ENCODE measurements around the gene TMEM167A. TPM values are rescaled to one million over a fixed set of nuclear protein-coding genes. Genes with fewer than 3 reads are reported as not detected.
A peak's percentile ranks its signal among the peaks of the same experiment; 100 is the strongest.

The TMEM167A gene
- total RNA-seq, 1 experiment from 2014 or later, result 144 TPM

- no peaks in the 10 kb centered on the region for H3K27me3 ChIP-seq (replicated peaks)
- no peaks in the 10 kb centered on the region for H3K9me3 ChIP-seq (replicated peaks)
- H3K4me1 ChIP-seq (replicated peaks), result peaks cover 22% of the 10 kb centered on the region
- no peak overlapping the region for H3K4me3 ChIP-seq
- H3K27ac ChIP-seq, result no peak overlapping the region
- H3K36me3 ChIP-seq, result no peaks in the 10 kb centered on the region
- DNase-seq (ENCODE audit: low read depth in 1 of 2, low spot score in 2 of 2), result no peak
Observed at GRCh38 chr5:83099001-83099400, 21.8 kb upstream of the TMEM167A start.

- no peak overlapping the region for H3K27ac ChIP-seq
Observed at GRCh38 chr5:83097689-83098231, 20.6 kb upstream of the TMEM167A start.

DNA sequence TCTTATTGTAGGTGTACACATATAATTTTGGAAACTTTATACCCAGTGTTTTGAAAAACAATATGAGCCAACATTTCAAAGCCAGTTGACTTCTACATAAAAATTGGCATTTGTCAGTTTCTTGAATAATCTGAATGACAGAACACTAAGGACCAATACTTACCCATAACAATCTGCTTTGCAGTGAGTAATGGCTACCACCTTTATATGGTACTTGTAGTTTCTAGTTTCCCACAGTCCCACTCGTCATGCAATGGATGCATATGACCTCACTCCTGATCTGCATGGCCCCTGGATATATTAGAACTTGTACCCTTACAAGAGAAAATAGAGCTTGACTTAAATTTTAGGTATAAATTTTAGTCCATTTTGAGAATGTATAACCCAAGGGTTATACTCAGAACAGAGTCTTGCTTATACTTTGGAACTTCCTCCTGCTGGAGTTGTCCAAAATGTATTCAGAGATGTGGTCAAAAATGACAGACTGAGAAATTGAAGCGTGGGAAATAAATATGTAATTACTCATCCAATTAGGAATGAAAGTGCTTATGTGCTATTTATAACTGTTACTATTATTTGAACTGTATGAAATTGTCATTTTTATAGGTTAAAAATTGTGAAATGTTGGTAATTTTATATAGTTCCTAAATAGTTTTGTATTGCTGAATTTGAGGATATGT, 19.6 kb upstream of the TMEM167A start:
- Histone ChIP-seq H3K4me1 (replicated peaks) (peaks cover 22% of the 10 kb centered on the region), H3K27me3 (replicated peaks) (no peaks in the 10 kb centered on the region), H3K27ac (no peak overlapping the region), H3K4me3 (no peak overlapping the region), H3K9me3 (replicated peaks) (peaks cover 5% of the 10 kb centered on the region; the same call in 1 of the 2 replicates), H3K36me3 (no peaks in the 10 kb centered on the region)
- no peak for DNase-seq (ENCODE audit: low read depth in 1 of 2, low spot score in 2 of 2)

More at GRCh38 chr5:83097689-83098231, 20.6 kb upstream of the TMEM167A start:
- peaks cover 22% of the 10 kb centered on the region for H3K4me1 ChIP-seq (replicated peaks)
- H3K36me3 ChIP-seq, result no peaks in the 10 kb centered on the region
- no peak overlapping the region for H3K4me3 ChIP-seq
- H3K27me3 ChIP-seq (replicated peaks), result no peaks in the 10 kb centered on the region
- no peak for DNase-seq (ENCODE audit: low read depth in 1 of 2, low spot score in 2 of 2)
- peaks cover 5% of the 10 kb centered on the region; the same call in 1 of the 2 replicates for H3K9me3 ChIP-seq (replicated peaks)

- no peaks in the 10 kb centered on the region for H3K36me3 ChIP-seq
- H3K27me3 ChIP-seq (replicated peaks), result no peaks in the 10 kb centered on the region
- H3K27ac ChIP-seq, result no peak overlapping the region
- peak; percentile 52 to 70 for DNase-seq (ENCODE audit: low read depth in 1 of 2, low spot score in 2 of 2)
- peaks cover 5% of the 10 kb centered on the region; the same call in 1 of the 2 replicates for H3K9me3 ChIP-seq (replicated peaks)
- no peak overlapping the region for H3K4me3 ChIP-seq
- peaks cover 22% of the 10 kb centered on the region for H3K4me1 ChIP-seq (replicated peaks)
Observed at GRCh38 chr5:83095957-83096539, 18.9 kb upstream of the TMEM167A start.

GRCh38 chr5:83095163-83095956, 18.2 kb upstream of the TMEM167A start:
- DNase-seq (ENCODE audit: low read depth in 1 of 2, low spot score in 2 of 2), result no peak
- H3K27ac ChIP-seq, result no peak overlapping the region
- H3K36me3 ChIP-seq, result no peaks in the 10 kb centered on the region
- no peak overlapping the region for H3K4me3 ChIP-seq
- H3K9me3 ChIP-seq (replicated peaks), result peaks cover 5% of the 10 kb centered on the region; the same call in 1 of the 2 replicates
- peaks cover 22% of the 10 kb centered on the region for H3K4me1 ChIP-seq (replicated peaks)
- no peaks in the 10 kb centered on the region for H3K27me3 ChIP-seq (replicated peaks)

DNA sequence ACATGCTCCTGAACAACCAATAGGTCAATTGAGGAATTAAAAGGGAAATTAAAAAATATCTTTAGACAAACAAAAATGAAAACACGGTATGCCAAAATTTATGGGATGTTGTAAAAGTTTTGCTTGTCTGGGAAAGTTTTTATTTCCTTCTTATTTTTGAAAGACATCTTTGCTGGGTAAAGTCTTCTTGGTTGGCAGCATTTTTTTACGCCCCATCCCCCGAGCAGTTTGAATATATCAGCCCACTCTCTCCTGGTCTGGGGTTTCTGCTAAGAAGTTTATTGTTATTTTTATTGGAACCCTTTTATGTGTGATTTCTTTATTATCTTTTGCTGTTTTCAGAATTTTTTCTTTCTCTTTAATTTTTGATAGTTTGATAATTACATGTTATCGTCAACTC, 16.5 kb upstream of the TMEM167A start:
- no peaks in the 10 kb centered on the region for H3K36me3 ChIP-seq
- H3K27me3 ChIP-seq (replicated peaks), result no peaks in the 10 kb centered on the region

GRCh38 chr5:83092619-83093018, 15.4 kb upstream of the TMEM167A start:
- Histone ChIP-seq H3K4me3 (no peak overlapping the region), H3K27me3 (replicated peaks) (no peaks in the 10 kb centered on the region)

More for the DNA sequence above, 16.5 kb upstream of the TMEM167A start:
- DNase-seq (ENCODE audit: low read depth in 1 of 2, low spot score in 2 of 2), result no peak
- peaks cover 5% of the 10 kb centered on the region; the same call in 1 of the 2 replicates for H3K9me3 ChIP-seq (replicated peaks)
- no peak overlapping the region for H3K4me3 ChIP-seq
- H3K27ac ChIP-seq, result no peak overlapping the region
- H3K4me1 ChIP-seq (replicated peaks), result peaks cover 22% of the 10 kb centered on the region

GRCh38 chr5:83090169-83090568, 13.0 kb upstream of the TMEM167A start:
- Histone ChIP-seq H3K9me3 (replicated peaks) (peaks cover 5% of the 10 kb centered on the region; the same call in 1 of the 2 replicates), H3K27me3 (replicated peaks) (no peaks in the 10 kb centered on the region), H3K36me3 (no peaks in the 10 kb centered on the region), H3K4me1 (replicated peaks) (no peaks in the 10 kb centered on the region), H3K27ac (no peak overlapping the region), H3K4me3 (no peak overlapping the region)
- DNase-seq (ENCODE audit: low read depth in 1 of 2, low spot score in 2 of 2), result no peak

More at GRCh38 chr5:83092619-83093018, 15.4 kb upstream of the TMEM167A start:
- H3K36me3 ChIP-seq, result no peaks in the 10 kb centered on the region
- no peak for DNase-seq (ENCODE audit: low read depth in 1 of 2, low spot score in 2 of 2)
- peaks cover 15% of the 10 kb centered on the region for H3K4me1 ChIP-seq (replicated peaks)
- H3K9me3 ChIP-seq (replicated peaks), result peaks cover 5% of the 10 kb centered on the region; the same call in 1 of the 2 replicates
- no peak overlapping the region for H3K27ac ChIP-seq

DNA sequence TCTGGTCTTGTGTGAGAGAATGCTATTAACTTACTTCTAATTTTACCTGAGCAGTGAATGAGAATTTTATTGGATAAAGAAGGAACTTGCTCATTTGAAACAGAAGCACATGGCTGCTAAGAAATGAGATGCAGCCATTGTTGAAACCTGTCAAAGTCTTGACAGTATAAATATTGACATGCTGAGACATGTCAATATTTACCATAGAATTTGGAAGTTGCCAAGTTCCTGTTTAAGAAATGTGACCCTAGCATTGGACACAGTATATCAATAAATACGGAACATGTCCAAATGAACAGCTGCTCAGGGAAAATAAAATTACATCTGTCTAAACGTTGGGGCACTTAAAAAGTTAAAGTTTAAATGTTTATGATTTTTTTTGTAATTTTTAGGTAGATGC, 7.9 kb upstream of the TMEM167A start:
- H3K4me1 ChIP-seq (replicated peaks), result no peaks in the 10 kb centered on the region
- no peak overlapping the region for H3K27ac ChIP-seq
- DNase-seq (ENCODE audit: low read depth in 1 of 2, low spot score in 2 of 2), result no peak
- no peak overlapping the region for H3K4me3 ChIP-seq
- no peaks in the 10 kb centered on the region for H3K27me3 ChIP-seq (replicated peaks)
- H3K36me3 ChIP-seq, result no peaks in the 10 kb centered on the region
- no peaks in the 10 kb centered on the region for H3K9me3 ChIP-seq (replicated peaks)

GRCh38 chr5:83084336-83084735, 7.1 kb upstream of the TMEM167A start:
- Histone ChIP-seq H3K4me3 (no peak overlapping the region), H3K9me3 (replicated peaks) (no peaks in the 10 kb centered on the region), H3K27ac (no peak overlapping the region), H3K4me1 (replicated peaks) (no peaks in the 10 kb centered on the region), H3K36me3 (no peaks in the 10 kb centered on the region), H3K27me3 (replicated peaks) (no peaks in the 10 kb centered on the region)
- no peak for DNase-seq (ENCODE audit: low read depth in 1 of 2, low spot score in 2 of 2)

GRCh38 chr5:83082750-83083149, 5.6 kb upstream of the TMEM167A start:
- no peak overlapping the region for H3K4me3 ChIP-seq
- no peaks in the 10 kb centered on the region for H3K9me3 ChIP-seq (replicated peaks)
- no peaks in the 10 kb centered on the region for H3K36me3 ChIP-seq
- no peak overlapping the region for H3K27ac ChIP-seq
- H3K27me3 ChIP-seq (replicated peaks), result no peaks in the 10 kb centered on the region
- peaks cover 5% of the 10 kb centered on the region for H3K4me1 ChIP-seq (replicated peaks)
- no peak for DNase-seq (ENCODE audit: low read depth in 1 of 2, low spot score in 2 of 2)

DNA sequence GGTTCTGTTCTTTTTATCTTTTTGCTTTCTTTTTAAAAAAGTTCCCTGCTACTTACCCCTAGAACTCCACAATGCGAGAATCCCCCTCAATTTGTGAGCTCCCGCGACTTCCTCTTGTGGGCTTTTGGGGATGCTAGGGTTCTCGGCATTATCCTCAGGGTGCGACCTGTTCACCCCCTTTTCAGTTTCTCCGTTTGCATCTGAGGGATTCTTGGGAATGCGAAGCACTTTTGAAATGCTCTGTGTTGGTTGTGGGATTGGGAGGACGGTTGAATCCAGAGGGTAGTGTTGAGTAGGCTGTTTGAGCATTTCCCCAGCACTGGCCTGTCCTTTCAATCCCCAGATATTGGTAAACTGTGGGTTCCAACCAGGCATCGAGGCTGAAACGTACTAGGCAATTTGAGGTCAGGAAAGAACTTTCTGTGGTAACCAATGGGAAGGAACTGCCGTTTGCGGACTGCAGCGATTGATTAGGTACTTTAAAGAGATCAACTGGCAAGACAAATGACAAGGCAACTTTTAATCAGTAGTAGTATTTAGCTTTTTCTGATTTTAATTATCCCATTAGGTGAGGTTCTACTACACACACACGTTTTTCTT, 568 bp upstream of the TMEM167A start:
- peak overlapping the region; percentile 62 for H3K4me3 ChIP-seq
- H3K27me3 ChIP-seq (replicated peaks), result no peaks in the 10 kb centered on the region
- H3K36me3 ChIP-seq, result peaks cover 23% of the 10 kb centered on the region; the same call in 1 of the 2 replicates
- peak overlapping the region; percentile 79 for H3K27ac ChIP-seq
- DNase-seq (ENCODE audit: low read depth in 1 of 2, low spot score in 2 of 2), result no peak
- no peaks in the 10 kb centered on the region for H3K9me3 ChIP-seq (replicated peaks)
- H3K4me1 ChIP-seq (replicated peaks), result peaks cover 12% of the 10 kb centered on the region

DNA sequence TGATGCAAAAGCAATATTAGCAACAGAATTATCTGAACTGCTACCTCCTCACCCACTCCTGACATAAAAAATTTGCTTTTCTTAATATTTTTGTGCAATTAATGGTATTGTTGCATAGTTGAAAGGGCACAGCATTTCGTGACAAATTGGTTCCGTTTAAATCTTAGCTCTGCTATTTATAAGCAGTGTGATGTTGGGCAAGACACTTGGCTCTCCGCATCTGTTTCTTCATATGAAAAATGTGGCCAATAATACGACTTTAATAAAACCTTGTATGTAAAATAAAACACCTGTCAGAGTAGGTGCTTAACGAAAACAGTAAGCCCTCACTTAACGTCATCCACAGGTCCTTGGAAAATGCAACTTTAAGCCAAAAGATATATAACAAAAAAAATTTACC, 4.2 kb downstream of the TMEM167A start:
- Histone ChIP-seq H3K4me3 (no peak overlapping the region), H3K27ac (no peak overlapping the region), H3K9me3 (replicated peaks) (no peaks in the 10 kb centered on the region), H3K4me1 (replicated peaks) (peaks cover 7% of the 10 kb centered on the region), H3K27me3 (replicated peaks) (no peaks in the 10 kb centered on the region), H3K36me3 (peaks cover 26% of the 10 kb centered on the region)
- no peak for DNase-seq (ENCODE audit: low read depth in 1 of 2, low spot score in 2 of 2)
